Stomach (tissue), 9 donors: Measurements from ENCODE around the gene UNC5B. TPM values are rescaled to one million over a fixed set of nuclear protein-coding genes. Genes with fewer than 3 reads are reported as not detected.

Experiments used
- DNase-seq, 2 donors: peaks; one replicate each; pipeline versions ENCODE4 v3.0.0 to v3.0.0-alpha.2; 2013 to 2019
- H3K27ac ChIP-seq, 5 donors: fragments of 200-600 bp in 4 of 5; sonication (generic) in 4 of 5; one replicate each; pipeline ENCODE4 v1.5.1; 2013 to 2019; ENCODE audit warnings: mild to moderate bottlenecking in 1 of 5, moderate library complexity in 1 of 5
- H3K27me3 ChIP-seq, 3 donors: fragments of 200-600 bp; sonication (generic); one replicate each; pipeline ENCODE4 v1.5.1; 2017 to 2019; ENCODE audit warnings: mixed run types in 1 of 3
- H3K36me3 ChIP-seq, 4 donors: fragments of 200-600 bp; sonication (generic); 1 replicate in 3 of 4; 2 replicates in 1 of 4; pipeline ENCODE4 v1.5.1; 2016 to 2019
- H3K4me1 ChIP-seq, 4 donors: fragments of 200-600 bp; sonication (generic); one replicate each; pipeline ENCODE4 v1.5.1; 2016 to 2019
- H3K4me3 ChIP-seq, 4 donors: fragments of 200-600 bp; sonication (generic) in 3 of 4; one replicate each; pipeline ENCODE4 v1.5.1; 2016 to 2019; ENCODE audit warnings: mild to moderate bottlenecking in 1 of 4
- H3K9me3 ChIP-seq, 4 donors: fragments of 200-600 bp; sonication (generic); one replicate each; pipeline ENCODE4 v1.5.1; 2016 to 2019
- EP300 ChIP-seq: sonication (generic); formaldehyde crosslinking; IDR thresholded peaks from one replicate; pipeline ENCODE4 v1.6.1; 2017; ENCODE audit warnings: antibody characterized with exemption
- POLR2A ChIP-seq, 4 donors: fragments of 450-650 bp; IDR thresholded peaks; one replicate each; pipeline ENCODE4 v1.6.1; 2016; ENCODE audit warnings: antibody characterized with exemption in 4 of 4, control low read depth in 2 of 4, mild to moderate bottlenecking in 1 of 4, moderate library complexity in 1 of 4
- POLR2AphosphoS5 ChIP-seq, 3 donors: sonication (generic); formaldehyde crosslinking; IDR thresholded peaks; one replicate each; pipeline ENCODE4 v1.6.1; 2016; ENCODE audit warnings: antibody characterized with exemption in 3 of 3
- WGBS, 5 donors: extraction: QIAGEN DNeasy Blood & Tissue Kit in 3 of 5; methylation state at CpG; one replicate each; pipeline versions ENCODE4 v1.1.5 to v1.1.7; 2013 to 2018; 5-methylcytosine and 5-hydroxymethylcytosine counted together
- intact Hi-C: fragments of 100-400 bp; cut with DNase I; formaldehyde crosslinking; loops from one replicate; pipeline ENCODE4 v1.15.1; 2023; ENCODE audit warnings: low total_unique reads
- polyA plus RNA-seq, 3 donors: library from polyadenylated mRNA; stranded (reverse); fragments of 200-250 nt; gene quantifications; one replicate each; pipeline ENCODE4 v1.2.3, GENCODE V29; 2013
- total RNA-seq, 5 donors: library from RNA; depleted of rRNA; stranded (reverse); fragments of >200 nt; gene quantifications; one replicate each; pipeline versions ENCODE4 v1.1.0 to v1.2.3, GENCODE V29; 2014 to 2016
- TF ChIP-seq, protein P1 (sequence below), 7 experiments: fragments of 450-650 bp in 4 of 7; fragments of 200-600 bp in 3 of 7; sonication (generic) in 3 of 7; IDR thresholded peaks; one replicate each; pipeline ENCODE4 v1.5.1; 2016 to 2019; ENCODE audit warnings: antibody characterized with exemption in 7 of 7, control low read depth in 2 of 7, mild to moderate bottlenecking in 1 of 7
- donor health status: healthy with polysubstance abuse.
- donor health status: Bipolar disorder and iron deficiency.
- donor health status: healthy.

Gene UNC5B
- total and polyA plus RNA-seq, 8 donors, result 1.4 to 42.9 (median 5.7) TPM

DNA sequence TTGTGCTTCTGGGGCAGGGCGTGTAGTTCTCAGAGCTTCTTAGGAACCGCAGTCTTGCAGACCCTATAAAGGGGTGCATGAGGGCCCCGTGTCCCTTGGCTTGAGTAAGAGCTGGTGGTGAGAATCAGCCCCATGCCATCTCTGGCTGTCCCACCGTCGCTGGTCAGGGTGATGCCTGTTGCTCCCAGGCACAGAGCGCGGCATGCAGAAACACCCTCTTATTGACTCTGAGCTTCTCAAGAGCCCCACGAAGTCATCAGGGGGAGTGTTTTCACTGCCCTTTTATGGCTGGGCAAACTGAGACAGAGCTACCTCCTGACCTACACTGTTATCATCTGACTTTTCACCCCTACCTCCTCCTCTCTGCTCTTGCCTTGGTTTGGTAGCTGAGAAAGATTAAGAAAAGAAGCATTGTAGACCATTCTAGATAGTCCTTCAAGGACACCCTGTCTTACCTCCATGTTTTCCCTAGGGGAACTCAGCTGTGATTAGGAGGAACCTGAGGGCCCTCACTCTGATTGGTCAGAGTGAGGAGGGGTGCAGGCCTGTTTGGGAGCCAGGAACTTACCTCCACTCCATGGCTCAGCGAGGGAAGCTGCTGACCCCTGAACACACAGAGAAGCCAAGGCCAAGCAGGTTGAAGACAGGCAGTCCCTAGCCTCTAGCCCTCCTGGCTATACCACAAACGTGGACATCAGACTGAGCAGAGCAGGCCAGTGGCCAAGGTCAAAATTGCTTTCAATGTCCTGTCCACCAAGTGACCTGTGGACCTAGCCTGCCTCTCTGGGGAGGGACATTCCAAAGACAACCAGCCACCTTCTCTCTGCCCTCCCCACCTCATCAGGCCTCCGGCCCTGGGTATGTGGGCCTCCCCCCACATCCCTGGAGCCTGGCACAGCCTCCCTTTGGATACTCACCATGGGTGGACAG is 17.6 kb downstream of the UNC5B start:
- DNase-seq, result no peak
- Histone ChIP-seq H3K36me3 (no peaks in the 10 kb centered on the region), H3K27ac (peak overlapping the region in 1 of 5 donors; percentile 14), H3K9me3 (no peaks in the 10 kb centered on the region), H3K4me1 (peaks cover 15 to 58% (median 53%) of the 10 kb centered on the region in 4 donors), H3K4me3 (no peak overlapping the region), H3K27me3 (no peaks in the 10 kb centered on the region)
- WGBS, 5 donors, result 75 to 85% (median 76%) methylated on average over 8 to 11 of the region's 11 CpGs
- intact Hi-C loops, result no loop called here
- TF ChIP-seq, protein P1, sequence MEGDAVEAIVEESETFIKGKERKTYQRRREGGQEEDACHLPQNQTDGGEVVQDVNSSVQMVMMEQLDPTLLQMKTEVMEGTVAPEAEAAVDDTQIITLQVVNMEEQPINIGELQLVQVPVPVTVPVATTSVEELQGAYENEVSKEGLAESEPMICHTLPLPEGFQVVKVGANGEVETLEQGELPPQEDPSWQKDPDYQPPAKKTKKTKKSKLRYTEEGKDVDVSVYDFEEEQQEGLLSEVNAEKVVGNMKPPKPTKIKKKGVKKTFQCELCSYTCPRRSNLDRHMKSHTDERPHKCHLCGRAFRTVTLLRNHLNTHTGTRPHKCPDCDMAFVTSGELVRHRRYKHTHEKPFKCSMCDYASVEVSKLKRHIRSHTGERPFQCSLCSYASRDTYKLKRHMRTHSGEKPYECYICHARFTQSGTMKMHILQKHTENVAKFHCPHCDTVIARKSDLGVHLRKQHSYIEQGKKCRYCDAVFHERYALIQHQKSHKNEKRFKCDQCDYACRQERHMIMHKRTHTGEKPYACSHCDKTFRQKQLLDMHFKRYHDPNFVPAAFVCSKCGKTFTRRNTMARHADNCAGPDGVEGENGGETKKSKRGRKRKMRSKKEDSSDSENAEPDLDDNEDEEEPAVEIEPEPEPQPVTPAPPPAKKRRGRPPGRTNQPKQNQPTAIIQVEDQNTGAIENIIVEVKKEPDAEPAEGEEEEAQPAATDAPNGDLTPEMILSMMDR (IDR thresholded peaks at IDR 0.05), result no peak
- no peak for TF ChIP-seq EP300
- no peak for TF ChIP-seq POLR2A (IDR thresholded peaks at IDR 0.05)
- TF ChIP-seq POLR2AphosphoS5 (IDR thresholded peaks at IDR 0.05), result no peak

DNA sequence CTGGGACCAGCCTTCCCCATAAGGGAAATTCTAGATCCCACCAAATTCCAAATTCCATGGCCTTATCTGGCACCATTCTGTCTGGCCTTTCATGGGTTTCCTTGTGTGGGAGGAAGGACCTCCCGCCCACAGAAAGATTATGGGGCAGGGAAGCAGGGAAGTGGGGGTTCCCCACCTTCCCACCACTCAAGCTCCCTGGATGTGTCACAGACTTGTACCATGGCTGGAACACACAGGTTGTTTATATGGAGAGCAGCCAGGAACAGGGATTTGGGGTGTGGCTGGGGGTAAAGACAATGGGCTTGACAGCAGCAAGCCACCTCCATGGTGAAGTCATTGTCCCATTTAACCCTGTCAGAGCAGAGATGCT is 18.3 kb downstream of the UNC5B start:
- Histone ChIP-seq H3K27me3 (no peaks in the 10 kb centered on the region), H3K27ac (peak overlapping the region in 1 of 5 donors; percentile 14), H3K36me3 (no peaks in the 10 kb centered on the region), H3K9me3 (no peaks in the 10 kb centered on the region), H3K4me3 (no peak overlapping the region), H3K4me1 (peaks cover 18 to 63% (median 59%) of the 10 kb centered on the region in 4 donors)
- WGBS, 5 donors, result 43 to 82% (median 71%) methylated on average over 1 of the region's 1 CpG
- no peak for TF ChIP-seq POLR2AphosphoS5 (IDR thresholded peaks at IDR 0.05)
- no peak for TF ChIP-seq EP300
- intact Hi-C loops, result no loop called here
- no peak for DNase-seq

DNA sequence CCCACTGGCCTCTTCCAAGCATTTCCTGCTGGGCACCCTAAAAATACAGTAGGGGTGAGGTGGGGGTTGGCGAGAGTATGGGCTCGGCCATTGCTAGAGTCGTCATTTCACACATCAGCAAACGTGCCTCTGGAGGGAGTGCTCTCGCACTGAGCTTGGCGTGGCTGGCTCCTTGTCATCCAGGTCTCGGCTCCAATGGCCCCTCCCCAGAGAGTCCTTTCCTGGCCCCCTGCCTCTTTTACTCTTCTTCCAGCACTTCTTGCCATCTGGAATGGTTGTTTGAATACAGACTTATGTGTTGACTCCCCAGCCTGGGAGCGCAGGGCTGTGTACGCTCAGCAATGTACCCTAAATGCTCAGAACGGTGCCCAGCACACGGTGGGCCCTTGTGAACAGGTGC is 18.8 kb downstream of the UNC5B start:
- H3K4me3 ChIP-seq, result no peak overlapping the region
- peaks cover 18 to 63% (median 61%) of the 10 kb centered on the region in 4 donors for H3K4me1 ChIP-seq
- TF ChIP-seq POLR2A (IDR thresholded peaks at IDR 0.05) (no peak), POLR2AphosphoS5 (IDR thresholded peaks at IDR 0.05) (no peak), EP300 (no peak)
- TF ChIP-seq, protein P1 (IDR thresholded peaks at IDR 0.05), result no peak
- WGBS, 5 donors, result 86 to 95% (median 90%) methylated on average over 11 of the region's 11 CpGs
- no peaks in the 10 kb centered on the region for H3K27me3 ChIP-seq
- intact Hi-C loops, result no loop called here
- no peak overlapping the region for H3K27ac ChIP-seq
- H3K36me3 ChIP-seq, result no peaks in the 10 kb centered on the region
- no peak for DNase-seq
- no peaks in the 10 kb centered on the region for H3K9me3 ChIP-seq

DNA sequence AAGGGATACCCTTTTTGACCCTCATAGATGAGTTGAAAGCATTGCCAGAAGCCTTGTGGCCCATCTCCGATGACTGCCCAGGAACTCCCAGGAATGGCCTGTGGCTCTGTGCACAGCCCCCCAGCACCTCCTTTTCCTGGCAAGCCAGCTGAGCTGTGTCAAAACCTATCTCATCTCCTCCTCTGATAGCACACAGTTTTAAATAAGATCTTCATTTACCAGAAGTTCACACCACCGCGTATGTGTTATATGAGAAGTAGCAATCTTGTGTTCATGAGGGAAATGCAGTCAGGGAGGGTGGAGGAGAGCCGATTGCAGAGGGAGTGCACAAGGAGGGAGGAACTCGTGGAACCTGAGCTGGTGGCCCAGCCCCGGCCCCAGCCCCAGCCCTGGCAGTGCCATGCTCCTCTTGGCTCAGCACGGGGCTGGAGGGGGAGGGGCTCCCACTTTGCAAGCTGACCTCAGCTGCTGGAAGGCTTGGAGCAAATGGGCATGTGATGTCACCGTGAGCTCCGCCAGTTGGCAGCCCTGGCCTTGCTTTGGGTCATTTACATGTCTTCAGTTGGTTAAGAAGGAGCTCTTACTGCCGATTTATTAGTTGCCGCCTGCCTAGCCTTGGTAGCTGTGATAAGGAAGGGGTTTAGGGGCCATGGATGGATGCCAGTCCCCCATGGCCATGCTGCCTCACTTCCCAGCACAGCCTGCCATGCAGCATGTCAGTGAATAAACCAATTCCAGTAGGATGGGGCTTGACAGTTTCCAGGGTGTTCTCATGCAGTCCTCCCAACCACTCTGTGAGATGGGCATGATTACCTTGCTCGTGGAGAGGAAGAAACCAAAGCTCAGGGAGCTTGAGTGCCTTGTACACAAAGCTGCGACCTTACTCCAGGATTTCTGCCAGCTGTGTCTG is 20.0 kb downstream of the UNC5B start:
- Histone ChIP-seq H3K4me3 (no peak overlapping the region), H3K27me3 (no peaks in the 10 kb centered on the region), H3K9me3 (no peaks in the 10 kb centered on the region), H3K27ac (peak overlapping the region in 3 of 5 donors; percentile 34 to 43 (median 43)), H3K36me3 (no peaks in the 10 kb centered on the region), H3K4me1 (peaks cover 18 to 63% (median 61%) of the 10 kb centered on the region in 4 donors)
- TF ChIP-seq, protein P1 (IDR thresholded peaks at IDR 0.05), result no peak
- TF ChIP-seq EP300 (no peak), POLR2AphosphoS5 (IDR thresholded peaks at IDR 0.05) (peak in 2 of 3 donors; percentile 6 to 53), POLR2A (IDR thresholded peaks at IDR 0.05) (no peak)
- WGBS, 5 donors, result 28 to 52% (median 34%) methylated on average over 12 to 13 of the region's 13 CpGs
- peak; percentile 75 to 91 for DNase-seq
- intact Hi-C loops, result no loop called here
